MCF 10A (cell line): ENCODE measurements around the gene CDC25A. TPM values are rescaled to one million over a fixed set of nuclear protein-coding genes. Genes with fewer than 3 reads are reported as not detected.
"Not testable (repeated sequence)": the region's sequence is repeated elsewhere in the genome, so short reads cannot be mapped to it uniquely, and the experiment has no call there.

Source experiments
- BruUV-seq: library from RNA; stranded (reverse); fragments of 400-500 nt; replicated peaks from 2 replicates; lab custom pipeline; 2021; lab: Mats Ljungman, UMichigan
- CTCF ChIA-PET: fragments of 300-600 bp; sonication (Branson Sonifier 250); formaldehyde crosslinking; extraction: SDS; loops from one replicate; lab custom pipeline; 2021; ENCODE audit warnings: antibody characterized with exemption, inconsistent platforms; lab: Yijun Ruan, JAX
- POLR2A ChIA-PET: fragments of 300-600, 350-650 bp; sonication (Branson Sonifier 250); formaldehyde crosslinking; extraction: SDS; loops from one replicate; lab custom pipeline; 2020; ENCODE audit warnings: antibody characterized with exemption, inconsistent platforms; lab: Yijun Ruan, JAX
- DNase-seq: peaks from one replicate; pipeline ENCODE4 v3.0.0-alpha.2; 2018; ENCODE audit not compliant: unreplicated experiment
- H3K27ac Mint-ChIP-seq: one replicate; pipeline ENCODE4 v1.8.0; 2022; ENCODE audit warnings: mild to moderate bottlenecking, low read depth, mixed read lengths; ENCODE audit not compliant: unreplicated experiment
- H3K27me3 Mint-ChIP-seq: one replicate; pipeline ENCODE4 v1.8.0; 2022; ENCODE audit warnings: mixed read lengths; ENCODE audit not compliant: insufficient read depth, unreplicated experiment
- H3K36me3 Mint-ChIP-seq: one replicate; pipeline ENCODE4 v1.8.0; 2022; ENCODE audit warnings: mild to moderate bottlenecking, moderate library complexity, mixed read lengths; ENCODE audit not compliant: insufficient read depth, unreplicated experiment
- H3K4me1 Mint-ChIP-seq: one replicate; pipeline ENCODE4 v1.8.0; 2022; ENCODE audit warnings: mixed read lengths; ENCODE audit not compliant: insufficient read depth, unreplicated experiment
- H3K4me3 Mint-ChIP-seq: one replicate; pipeline ENCODE4 v1.8.0; 2022; ENCODE audit warnings: mild to moderate bottlenecking, moderate library complexity, mixed read lengths; ENCODE audit not compliant: unreplicated experiment
- H3K9me3 Mint-ChIP-seq: one replicate; pipeline ENCODE4 v1.8.0; 2022; ENCODE audit warnings: mixed read lengths; ENCODE audit not compliant: unreplicated experiment
- intact Hi-C: fragments of 100-400 bp; cut with micrococcal nuclease; formaldehyde crosslinking; loops from 2 replicates; pipeline ENCODE4 v1.14.1; 2022
- total RNA-seq: library from RNA; stranded (reverse); gene quantifications from 2 replicates; pipeline ENCODE4 v1.2.3, GENCODE V29; 2022
- TF ChIP-seq, protein P1 (sequence below): fragments of 200-600 bp; IDR thresholded peaks from one replicate; pipeline ENCODE4 v1.8.0; 2022; ENCODE audit warnings: antibody characterized with exemption, mild to moderate bottlenecking; ENCODE audit not compliant: unreplicated experiment

The CDC25A gene
- total RNA-seq, 1 experiment from 2014 or later = 8.6 TPM

- TF ChIP-seq, protein P1, sequence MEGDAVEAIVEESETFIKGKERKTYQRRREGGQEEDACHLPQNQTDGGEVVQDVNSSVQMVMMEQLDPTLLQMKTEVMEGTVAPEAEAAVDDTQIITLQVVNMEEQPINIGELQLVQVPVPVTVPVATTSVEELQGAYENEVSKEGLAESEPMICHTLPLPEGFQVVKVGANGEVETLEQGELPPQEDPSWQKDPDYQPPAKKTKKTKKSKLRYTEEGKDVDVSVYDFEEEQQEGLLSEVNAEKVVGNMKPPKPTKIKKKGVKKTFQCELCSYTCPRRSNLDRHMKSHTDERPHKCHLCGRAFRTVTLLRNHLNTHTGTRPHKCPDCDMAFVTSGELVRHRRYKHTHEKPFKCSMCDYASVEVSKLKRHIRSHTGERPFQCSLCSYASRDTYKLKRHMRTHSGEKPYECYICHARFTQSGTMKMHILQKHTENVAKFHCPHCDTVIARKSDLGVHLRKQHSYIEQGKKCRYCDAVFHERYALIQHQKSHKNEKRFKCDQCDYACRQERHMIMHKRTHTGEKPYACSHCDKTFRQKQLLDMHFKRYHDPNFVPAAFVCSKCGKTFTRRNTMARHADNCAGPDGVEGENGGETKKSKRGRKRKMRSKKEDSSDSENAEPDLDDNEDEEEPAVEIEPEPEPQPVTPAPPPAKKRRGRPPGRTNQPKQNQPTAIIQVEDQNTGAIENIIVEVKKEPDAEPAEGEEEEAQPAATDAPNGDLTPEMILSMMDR = no peak
- intact Hi-C loops = no loop called here
- CTCF ChIA-PET = no interaction called here
These were observed 26.0 kb upstream of the CDC25A start for GRCh38 chr3:48214225-48214624.

GRCh38 chr3:48211776-48212175 is 23.6 kb upstream of the CDC25A start:
- H3K9me3 Mint-ChIP-seq, H3K27ac Mint-ChIP-seq, POLR2A ChIA-PET, intact Hi-C loops, BruUV-seq, CTCF ChIA-PET, DNase-seq, H3K27me3 Mint-ChIP-seq, H3K4me3 Mint-ChIP-seq, H3K36me3 Mint-ChIP-seq, H3K4me1 Mint-ChIP-seq: not testable (repeated sequence)

More at GRCh38 chr3:48214225-48214624, 26.0 kb upstream of the CDC25A start:
- Mint-ChIP-seq H3K27ac (no peak overlapping the region), H3K36me3 (no peaks in the 10 kb centered on the region), H3K4me1 (peaks cover 6% of the 10 kb centered on the region), H3K27me3 (no peaks in the 10 kb centered on the region), H3K9me3 (no peaks in the 10 kb centered on the region), H3K4me3 (no peak overlapping the region)
- no peak for DNase-seq
- BruUV-seq = no TSS peak
- POLR2A ChIA-PET = no interaction called here

GRCh38 chr3:48210534-48210933 is 22.3 kb upstream of the CDC25A start:
- BruUV-seq, H3K27ac Mint-ChIP-seq, H3K9me3 Mint-ChIP-seq, POLR2A ChIA-PET, H3K36me3 Mint-ChIP-seq, H3K27me3 Mint-ChIP-seq, CTCF ChIA-PET, H3K4me1 Mint-ChIP-seq, intact Hi-C loops, DNase-seq, H3K4me3 Mint-ChIP-seq: not testable (repeated sequence)

- TF ChIP-seq, protein P1 = no peak
- no peak for DNase-seq
- Mint-ChIP-seq H3K27me3 (no peaks in the 10 kb centered on the region), H3K4me1 (no peaks in the 10 kb centered on the region), H3K4me3 (no peak overlapping the region), H3K9me3 (no peaks in the 10 kb centered on the region), H3K36me3 (no peaks in the 10 kb centered on the region), H3K27ac (no peak overlapping the region)
- ChIA-PET POLR2A (no interaction called here), CTCF (interaction anchor here (0.7 kb wide), 1 partner anchor 193 kb away, joined by 3 read pairs; no protein-coding TSS in a partner anchor)
- BruUV-seq = no TSS peak
- intact Hi-C loops = no loop called here
These were observed 21.2 kb upstream of the CDC25A start for GRCh38 chr3:48209445-48209844.

DNA sequence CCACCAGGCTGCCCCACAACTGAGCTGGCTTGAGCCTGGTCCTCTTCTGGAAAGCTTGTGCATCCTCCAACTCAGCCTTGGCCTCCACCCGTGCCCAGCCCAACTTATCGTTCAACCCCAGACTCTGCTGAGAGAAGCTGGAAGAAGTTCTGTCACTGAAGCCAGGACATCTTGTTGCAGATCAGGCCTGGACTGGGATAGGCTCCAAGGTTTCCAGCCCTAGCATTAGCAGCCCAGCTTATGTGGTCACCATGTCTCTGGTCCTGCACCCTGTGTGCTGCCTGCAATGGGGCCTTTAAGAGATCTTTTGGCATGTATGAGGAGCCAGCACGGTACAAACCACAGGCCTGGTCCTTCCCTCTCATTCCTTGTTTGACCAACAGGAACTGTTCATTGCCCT is 19.9 kb upstream of the CDC25A start:
- POLR2A ChIA-PET = no interaction called here
- H3K27me3 Mint-ChIP-seq = no peaks in the 10 kb centered on the region
- no peaks in the 10 kb centered on the region for H3K4me1 Mint-ChIP-seq
- no peak for DNase-seq
- TF ChIP-seq, protein P1 = no peak
- CTCF ChIA-PET = interaction anchor here (1.1 kb wide), 1 partner anchor 44 kb away, joined by 3 read pairs; no protein-coding TSS in a partner anchor
- H3K9me3 Mint-ChIP-seq = no peaks in the 10 kb centered on the region
- no TSS peak for BruUV-seq
- H3K4me3 Mint-ChIP-seq = no peak overlapping the region
- no peak overlapping the region for H3K27ac Mint-ChIP-seq
- intact Hi-C loops = no loop called here
- no peaks in the 10 kb centered on the region for H3K36me3 Mint-ChIP-seq
